Ishikawa (cell line): ENCODE data around the gene S100A1.

Experiments used
- ZBTB7A ChIP-seq: IDR thresholded peaks from 2 replicates; pipeline ENCODE4 v1.6.1; 2012; ENCODE audit warnings: low read depth
- TF ChIP-seq, protein P1 (sequence below): IDR thresholded peaks from 2 replicates; pipeline ENCODE4 v1.6.1; 2012

DNA sequence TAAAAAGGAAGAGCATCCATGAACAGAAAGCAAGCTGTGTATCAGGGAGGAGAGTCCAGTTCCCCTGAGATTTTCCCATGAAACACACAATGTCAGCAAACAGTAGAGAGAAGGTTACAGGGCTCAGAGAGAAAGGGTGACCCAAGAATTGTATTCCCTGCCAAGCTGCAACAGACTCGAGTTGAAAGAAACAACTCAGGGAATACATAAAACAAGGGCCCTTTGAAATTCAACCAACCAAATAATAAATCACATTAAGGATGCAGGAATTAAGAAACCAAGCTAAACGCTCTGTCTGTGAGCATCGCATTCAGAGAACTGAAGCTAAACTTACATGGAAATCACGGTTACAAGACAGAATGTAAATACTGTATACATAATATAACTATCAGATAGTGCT lies 35.5 kb upstream of the S100A1 start:
- TF ChIP-seq, protein P1, sequence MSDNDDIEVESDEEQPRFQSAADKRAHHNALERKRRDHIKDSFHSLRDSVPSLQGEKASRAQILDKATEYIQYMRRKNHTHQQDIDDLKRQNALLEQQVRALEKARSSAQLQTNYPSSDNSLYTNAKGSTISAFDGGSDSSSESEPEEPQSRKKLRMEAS = no peak
- no peak for TF ChIP-seq ZBTB7A
